ENCODE measurements around the gene RYR2.
"Not testable (repeated sequence)": the region's sequence is repeated elsewhere in the genome, so short reads cannot be mapped to it uniquely, and the experiment has no call there.

RYR2 gene

GRCh38 chr1:237355022-237355421, 313.0 kb downstream of the RYR2 start:
- DNase-seq (ENCODE audit: low spot score): no peak
- no peak for TF ChIP-seq CTCF (IDR thresholded peaks at IDR 0.05; ENCODE audit: extremely low read depth, missing control alignments)

- no peak for TF ChIP-seq CTCF (IDR thresholded peaks at IDR 0.05; ENCODE audit: extremely low read depth, missing control alignments)
- DNase-seq (ENCODE audit: low spot score): no peak
Measured at GRCh38 chr1:237358555-237358954, 316.6 kb downstream of the RYR2 start.

GRCh38 chr1:237367758-237368157, 325.8 kb downstream of the RYR2 start:
- no peak for DNase-seq (ENCODE audit: low spot score)
- no peak for TF ChIP-seq CTCF (IDR thresholded peaks at IDR 0.05; ENCODE audit: extremely low read depth, missing control alignments)

- DNase-seq (ENCODE audit: low spot score): not testable (repeated sequence)
Measured at GRCh38 chr1:237371477-237371876, 329.5 kb downstream of the RYR2 start.

- DNase-seq (ENCODE audit: low spot score): no peak
- TF ChIP-seq CTCF (IDR thresholded peaks at IDR 0.05; ENCODE audit: extremely low read depth, missing control alignments): no peak
Measured at GRCh38 chr1:237383791-237384190, 341.8 kb downstream of the RYR2 start.

- no peak for TF ChIP-seq CTCF (IDR thresholded peaks at IDR 0.05; ENCODE audit: extremely low read depth, missing control alignments)
- DNase-seq (ENCODE audit: low spot score): no peak
Measured at GRCh38 chr1:237384213-237384612, 342.2 kb downstream of the RYR2 start.

GRCh38 chr1:237386362-237387143, 344.6 kb downstream of the RYR2 start:
- peak; percentile 34 for DNase-seq (ENCODE audit: low spot score)
- peak; percentile 46 for TF ChIP-seq CTCF (IDR thresholded peaks at IDR 0.05; ENCODE audit: extremely low read depth, missing control alignments)

- no peak for DNase-seq (ENCODE audit: low spot score)
- no peak for TF ChIP-seq CTCF (IDR thresholded peaks at IDR 0.05; ENCODE audit: extremely low read depth, missing control alignments)
Measured at GRCh38 chr1:237387144-237387505, 345.1 kb downstream of the RYR2 start.
